HCT116 (cell line): ENCODE results near the gene VMP1. TPM values are rescaled to one million over a fixed set of nuclear protein-coding genes. Genes with fewer than 3 reads are reported as not detected.

Experiments
- ATAC-seq: fragments of 200-7000 bp; cut with Tn5 transposase; 2 replicates; pipeline ENCODE4 v1.9.1; 2020; ENCODE audit warnings: mild to moderate bottlenecking, moderate library complexity
- BruUV-seq: library from RNA; stranded (reverse); fragments of 400-500 nt; replicated peaks from 2 replicates; lab custom pipeline; 2021; lab: Mats Ljungman, UMichigan
- CTCF ChIA-PET: fragments of 300-600 bp; sonication (Branson Sonifier 250); formaldehyde crosslinking; loops from one replicate; lab custom pipeline; 2021; ENCODE audit warnings: antibody characterized with exemption; lab: Charles Lee
- POLR2A ChIA-PET: fragments of 300-600, 350-600 bp; sonication (Branson Sonifier 250); formaldehyde crosslinking; loops from one replicate; lab custom pipeline; 2021; ENCODE audit warnings: antibody characterized with exemption; lab: Charles Lee
- RAD21 ChIA-PET, 2 experiments: fragments of 300-600 bp; sonication (Branson Sonifier 250); formaldehyde crosslinking; loops; one replicate each; lab custom pipeline; 2023; ENCODE audit warnings: low total read pairs in 2 of 2; ENCODE audit not compliant: uncharacterized antibody in 2 of 2, unreplicated experiment in 2 of 2, low non-redundant PET in 1 of 2; lab: Charles Lee
- DNase-seq: peaks from one replicate; pipeline ENCODE4 v3.0.0-alpha.2; 2010; ENCODE audit warnings: low read depth, low spot score
- H2AFZ ChIP-seq: fragments of 200-600 bp; shearing (Covaris generic), sonication (generic); 2 replicates; pipeline ENCODE4 v1.6.1; 2017; ENCODE audit warnings: low read depth, mixed run types, mixed read lengths, antibody characterized with exemption, low read length; ENCODE audit not compliant: poor library complexity, severe bottlenecking
- H3K27ac ChIP-seq: 2 replicates; pipeline ENCODE4 v1.5.1; 2012; ENCODE audit warnings: low read depth, low read length
- H3K27me3 ChIP-seq: fragments of 200-600 bp; sonication (generic); 2 replicates; pipeline ENCODE4 v1.6.1; 2016; ENCODE audit warnings: mixed run types, low read length, mixed read lengths; ENCODE audit not compliant: insufficient read depth
- H3K36me3 ChIP-seq, 2 experiments: fragments of 200-500 bp in 1 of 2; fragments of 200-600 bp in 1 of 2; sonication (Bioruptor generic) in 1 of 2; sonication (generic) in 1 of 2; 2 replicates each; pipeline versions ENCODE4 v1.5.1 to v1.6.1; 2014 to 2016; ENCODE audit warnings: low read length in 2 of 2, inconsistent platforms in 1 of 2, mixed read lengths in 1 of 2, mixed run types in 1 of 2; ENCODE audit not compliant: insufficient read depth in 2 of 2, control insufficient read depth in 1 of 2
- H3K4me1 ChIP-seq, 2 experiments: fragments of 200-600 bp in 1 of 2; sonication (generic) in 1 of 2; 2 replicates each; pipeline versions ENCODE4 v1.5.1 to v1.6.1; 2012 to 2017; ENCODE audit warnings: low read length in 2 of 2, inconsistent platforms in 1 of 2, mild to moderate bottlenecking in 1 of 2, mixed read lengths in 1 of 2, mixed run types in 1 of 2, moderate library complexity in 1 of 2; ENCODE audit not compliant: insufficient read depth in 2 of 2, control insufficient read depth in 1 of 2
- H3K4me2 ChIP-seq: fragments of 200-600 bp; sonication (generic); 2 replicates; pipeline ENCODE4 v1.6.1; 2017; ENCODE audit warnings: mixed run types, low read length, mixed read lengths
- H3K4me3 ChIP-seq, 2 experiments: fragments of 200-600 bp in 1 of 2; sonication (generic) in 1 of 2; replicated peaks in 1 of 2; 2 replicates each; pipeline ENCODE4 v1.5.1; 2011 to 2016; ENCODE audit warnings: low read length in 2 of 2, control low read depth in 1 of 2, low read depth in 1 of 2, mild to moderate bottlenecking in 1 of 2, mixed read lengths in 1 of 2, mixed run types in 1 of 2
- H3K79me2 ChIP-seq: fragments of 200-600 bp; sonication (generic); 2 replicates; pipeline ENCODE4 v1.6.1; 2017; ENCODE audit warnings: mild to moderate bottlenecking, mixed run types, low read length, moderate library complexity, mixed read lengths; ENCODE audit not compliant: insufficient read depth
- H3K9ac ChIP-seq: fragments of 200-600 bp; sonication (generic); 2 replicates; pipeline ENCODE4 v1.6.1; 2016; ENCODE audit warnings: low read length, mixed read lengths
- H3K9me2 ChIP-seq: fragments of 200-600 bp; sonication (generic), shearing (Covaris generic); 2 replicates; pipeline ENCODE4 v1.6.1; 2017; ENCODE audit warnings: mixed run types, mild to moderate bottlenecking, moderate library complexity; ENCODE audit not compliant: insufficient read depth
- H3K9me3 ChIP-seq, 2 experiments: fragments of 200-500 bp in 1 of 2; fragments of 200-600 bp in 1 of 2; sonication (Bioruptor generic) in 1 of 2; sonication (generic) in 1 of 2; 2 replicates each; pipeline ENCODE4 v1.6.1; 2014 to 2017; ENCODE audit warnings: low read length in 2 of 2, mixed read lengths in 2 of 2, inconsistent platforms in 1 of 2, low read depth in 1 of 2, mild to moderate bottlenecking in 1 of 2, mixed run types in 1 of 2, moderate library complexity in 1 of 2; ENCODE audit not compliant: control insufficient read depth in 1 of 2, insufficient read depth in 1 of 2
- H4K20me1 ChIP-seq: fragments of 200-600 bp; sonication (generic), shearing (Covaris generic); 2 replicates; pipeline ENCODE4 v1.6.1; 2017; ENCODE audit warnings: mixed run types, mild to moderate bottlenecking, moderate library complexity; ENCODE audit not compliant: insufficient read depth
- EZH2 ChIP-seq: fragments of 200-600 bp; sonication (generic); IDR thresholded peaks from 2 replicates; pipeline ENCODE4 v1.6.1; 2017; ENCODE audit warnings: antibody characterized with exemption, mixed run types
- EZH2phosphoT487 ChIP-seq: fragments of 200-600 bp; IDR thresholded peaks from 2 replicates; pipeline ENCODE4 v1.6.1; 2018; ENCODE audit warnings: antibody characterized with exemption, borderline replicate concordance
- JUND ChIP-seq: IDR thresholded peaks from 2 replicates; pipeline ENCODE4 v1.6.1; 2012
- RAD21 ChIP-seq: IDR thresholded peaks from 2 replicates; pipeline ENCODE4 v1.6.1; 2012; ENCODE audit warnings: low read depth, mild to moderate bottlenecking
- REST ChIP-seq: IDR thresholded peaks from 2 replicates; pipeline ENCODE4 v1.6.1; 2012; ENCODE audit warnings: low read depth
- SRF ChIP-seq: IDR thresholded peaks from 2 replicates; pipeline ENCODE4 v1.6.1; 2012; ENCODE audit warnings: low read depth
- YY1 ChIP-seq: IDR thresholded peaks from 2 replicates; pipeline ENCODE4 v1.6.1; 2011; ENCODE audit warnings: low read length, low read depth, moderate library complexity, mild to moderate bottlenecking; ENCODE audit not compliant: insufficient replicate concordance; ENCODE audit errors: extremely low read depth
- ZBTB33 ChIP-seq: IDR thresholded peaks from 2 replicates; pipeline ENCODE4 v1.6.1; 2011; ENCODE audit warnings: mild to moderate bottlenecking, low read length, moderate library complexity; ENCODE audit not compliant: insufficient replicate concordance; ENCODE audit errors: extremely low read depth
- intact Hi-C: fragments of 100-400 bp; cut with micrococcal nuclease; formaldehyde crosslinking; loops from 2 replicates; pipeline ENCODE4 v1.10.0; 2022
- total RNA-seq: library from RNA; stranded (reverse); gene quantifications from one replicate; pipeline ENCODE4 v1.2.1, GENCODE V29; 2021; ENCODE audit not compliant: unreplicated experiment

VMP1 gene
- total RNA-seq, 1 experiment from 2014 or later, result 366 TPM

- Histone ChIP-seq H3K27me3 (no peaks in the 10 kb centered on the region), H3K4me3 (no peak overlapping the region), H4K20me1 (no peaks in the 10 kb centered on the region), H3K9ac (no peak overlapping the region), H3K9me3 (no peaks in the 10 kb centered on the region), H3K4me1 (no peaks in the 10 kb centered on the region), H3K36me3 (peaks cover 13 to 29% of the 10 kb centered on the region in 2 experiments; a peak in 3 of 4 replicates), H3K4me2 (no peak overlapping the region), H3K9me2 (no peaks in the 10 kb centered on the region), H2AFZ (no peak overlapping the region), H3K79me2 (no peaks in the 10 kb centered on the region), H3K27ac (no peak overlapping the region)
- TF ChIP-seq RAD21 (no peak), EZH2 (no peak), SRF (no peak), JUND (no peak), EZH2phosphoT487 (no peak), REST (no peak), YY1 (no peak), ZBTB33 (no peak)
- ChIA-PET RAD21 (no interaction called here), CTCF (no interaction called here), POLR2A (no interaction called here)
- DNase-seq (no peak), ATAC-seq (no peak)
- intact Hi-C loops, result no loop called here
- no TSS peak for BruUV-seq
Measured at GRCh38 chr17:59877965-59878364, 170.5 kb downstream of the VMP1 start.
